HepG2 (cell line): ENCODE results near the gene CPNE2. TPM values are rescaled to one million over a fixed set of nuclear protein-coding genes. Genes with fewer than 3 reads are reported as not detected.

Source experiments
- ARID5B ChIP-seq: IDR thresholded peaks from 2 replicates; pipeline ENCODE4 v1.4.0; 2020; ENCODE audit warnings: mild to moderate bottlenecking, missing genetic modification reagents
- ARNT2 ChIP-seq: sonication (generic); formaldehyde crosslinking; IDR thresholded peaks from 2 replicates; pipeline ENCODE4 v1.8.0; 2022; ENCODE audit warnings: mild to moderate bottlenecking, low read depth, missing genetic modification reagents, moderate library complexity
- CREB1 ChIP-seq, 2 experiments: fragments of 450-650 bp in 1 of 2; IDR thresholded peaks; 2 replicates each; pipeline ENCODE4 v1.6.1; 2016 to 2017; ENCODE audit warnings: control low read depth in 1 of 2, mild to moderate bottlenecking in 1 of 2, missing compliant biosample characterization in 1 of 2, missing genetic modification characterization in 1 of 2
- HNRNPL ChIP-seq: fragments of 200-400 bp; formaldehyde crosslinking; IDR thresholded peaks from 2 replicates; pipeline ENCODE4 v1.6.1; 2017; ENCODE audit warnings: mild to moderate bottlenecking, low read depth, low read length
- KLF9 ChIP-seq: IDR thresholded peaks from 2 replicates; pipeline ENCODE4 v1.6.1; 2016; ENCODE audit warnings: low read depth
- MIER2 ChIP-seq: IDR thresholded peaks from 2 replicates; pipeline ENCODE4 v1.6.1; 2016; ENCODE audit warnings: missing biosample characterization, missing genetic modification reagents
- REPIN1 ChIP-seq: sonication (generic); formaldehyde crosslinking; IDR thresholded peaks from 2 replicates; pipeline ENCODE4 v1.8.0; 2022; ENCODE audit warnings: missing genetic modification reagents, low read depth, mild to moderate bottlenecking, borderline replicate concordance
- SMARCE1 ChIP-seq: fragments of 450-650 bp; IDR thresholded peaks from 2 replicates; pipeline ENCODE4 v1.6.1; 2017; ENCODE audit warnings: borderline replicate concordance
- ZNF136 ChIP-seq: sonication (generic); formaldehyde crosslinking; IDR thresholded peaks from 2 replicates; pipeline ENCODE4 v1.8.1; 2022; ENCODE audit warnings: low read depth, mild to moderate bottlenecking, moderate library complexity, missing genetic modification reagents
- ZNF562 ChIP-seq: sonication (generic); formaldehyde crosslinking; IDR thresholded peaks from 2 replicates; pipeline ENCODE4 v1.8.0; 2022; ENCODE audit warnings: missing genetic modification reagents, borderline replicate concordance
- ZNF878 ChIP-seq: sonication (generic); formaldehyde crosslinking; IDR thresholded peaks from 2 replicates; pipeline ENCODE4 v1.8.1; 2023; ENCODE audit warnings: mild to moderate bottlenecking, missing genetic modification reagents, moderate library complexity
- polyA plus RNA-seq, 8 experiments: library from polyadenylated mRNA; depleted of rRNA in 3 of 8; stranded (reverse) in 7 of 8; unstranded in 1 of 8; fragments of >200 nt; fragmentation: Illumina TruSeq in 4 of 8; extraction: Trizol in 4 of 8; gene quantifications; 2 replicates each; pipeline versions ENCODE4 v1.2.1 to v1.2.3, GENCODE V29; 2011 to 2016; ENCODE audit warnings: low read depth in 4 of 8, missing spikeins in 1 of 8, mixed read lengths in 1 of 8; ENCODE audit not compliant: insufficient read depth in 1 of 8
- total RNA-seq, 5 experiments: library from RNA; depleted of rRNA; stranded (reverse); fragments of >200 nt; fragmentation: Illumina TruSeq; extraction: Trizol; gene quantifications; 2 replicates each; pipeline ENCODE4 v1.2.3, GENCODE V29; 2016; ENCODE audit warnings: low read depth in 1 of 5
- TF ChIP-seq, protein P1 (sequence below): sonication (generic); formaldehyde crosslinking; IDR thresholded peaks from 2 replicates; pipeline ENCODE4 v1.4.0; 2020; ENCODE audit warnings: missing genetic modification reagents; ENCODE audit errors: not compliant biosample characterization
- TF ChIP-seq, protein P2 (sequence below): sonication (generic); formaldehyde crosslinking; IDR thresholded peaks from 2 replicates; pipeline ENCODE4 v1.5.1; 2020; ENCODE audit warnings: missing genetic modification reagents, mild to moderate bottlenecking, borderline replicate concordance
- TF ChIP-seq, protein P3 (sequence below): sonication (generic); formaldehyde crosslinking; IDR thresholded peaks from 2 replicates; pipeline ENCODE4 v1.9.0; 2021; ENCODE audit warnings: missing genetic modification reagents, borderline replicate concordance

Gene CPNE2
- total and polyA plus RNA-seq, 2 of the 13 experiments (the other 11 are each of a cell fraction or from before 2014, with no cell fraction given) = 10.6 to 23.3 TPM

DNA sequence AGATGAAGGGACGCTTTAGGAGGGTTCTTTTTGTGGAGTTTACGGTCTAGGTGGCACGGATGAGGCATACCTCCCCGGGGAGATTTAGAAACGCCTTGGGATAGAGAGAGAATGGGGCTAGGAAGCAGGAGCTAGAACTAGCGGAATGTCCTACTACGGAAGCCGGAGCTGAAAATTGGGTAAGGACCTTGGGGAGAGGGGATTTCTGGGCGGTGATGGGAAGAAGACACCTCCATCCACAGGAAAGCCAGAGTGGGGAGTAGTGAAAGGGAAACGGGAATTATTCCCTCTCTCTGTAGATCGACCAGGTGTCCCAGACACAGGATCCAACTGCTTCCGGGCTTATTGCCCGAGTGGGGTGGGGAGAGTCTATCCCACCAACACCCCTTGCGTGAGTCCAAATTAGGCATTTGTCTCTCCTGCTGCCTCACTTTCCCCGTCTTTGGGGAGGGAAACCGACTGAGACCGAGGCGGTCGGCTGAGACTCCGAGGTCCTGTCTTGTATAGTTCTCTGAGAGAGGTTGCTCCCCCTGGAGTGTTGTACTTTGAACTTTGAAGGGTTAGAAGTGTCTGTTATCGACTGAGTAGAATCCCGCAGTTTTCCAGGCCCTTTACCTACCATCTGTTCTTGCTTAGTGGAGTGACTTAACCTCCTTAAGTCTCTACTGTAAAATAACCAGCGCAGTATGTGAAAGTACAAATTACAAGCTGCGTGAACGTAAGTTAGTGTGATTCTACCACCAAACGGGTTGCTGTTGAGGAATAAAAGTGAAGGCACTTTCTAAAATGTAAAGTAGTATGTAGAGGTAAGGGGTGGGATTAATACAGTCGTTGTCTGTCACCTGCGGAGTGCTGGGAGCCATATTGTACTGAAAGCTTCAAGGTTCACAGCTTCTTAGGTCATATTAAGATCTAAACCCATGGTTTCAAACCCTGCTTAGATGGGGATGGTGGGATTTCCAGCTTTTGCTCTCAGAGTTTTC lies 94.8 kb downstream of the CPNE2 start (continued):
- peak; percentile 47; the same call in 1 of the 2 replicates for TF ChIP-seq ARID5B (CRISPR knock-in tag)
- no peak for TF ChIP-seq REPIN1
- TF ChIP-seq, protein P1, sequence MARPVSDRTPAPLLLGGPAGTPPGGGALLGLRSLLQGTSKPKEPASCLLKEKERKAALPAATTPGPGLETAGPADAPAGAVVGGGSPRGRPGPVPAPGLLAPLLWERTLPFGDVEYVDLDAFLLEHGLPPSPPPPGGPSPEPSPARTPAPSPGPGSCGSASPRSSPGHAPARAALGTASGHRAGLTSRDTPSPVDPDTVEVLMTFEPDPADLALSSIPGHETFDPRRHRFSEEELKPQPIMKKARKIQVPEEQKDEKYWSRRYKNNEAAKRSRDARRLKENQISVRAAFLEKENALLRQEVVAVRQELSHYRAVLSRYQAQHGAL (CRISPR knock-in tag) = no peak
- TF ChIP-seq ARNT2 (CRISPR knock-in tag) = no peak
- 0 out of 2 replicates have a peak, but pooled peaks have one; percentile 30 for TF ChIP-seq KLF9
- no peak for TF ChIP-seq ZNF136 (CRISPR knock-in tag)
- TF ChIP-seq, protein P2, sequence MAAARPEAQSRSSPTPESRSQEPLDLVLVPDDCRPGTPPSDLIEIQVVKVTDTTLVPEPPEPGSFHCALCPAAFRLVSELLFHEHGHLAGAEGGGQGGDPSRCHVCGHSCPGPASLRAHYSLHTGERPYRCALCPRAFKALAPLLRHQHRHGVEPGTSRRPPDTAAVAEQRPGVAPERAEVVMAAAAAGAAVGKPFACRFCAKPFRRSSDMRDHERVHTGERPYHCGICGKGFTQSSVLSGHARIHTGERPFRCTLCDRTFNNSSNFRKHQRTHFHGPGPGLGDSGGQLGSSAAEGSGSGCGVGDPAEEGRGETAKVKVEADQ (CRISPR knock-in tag) = 0 out of 2 replicates have a peak, but pooled peaks have one; percentile 3
- no peak for TF ChIP-seq SMARCE1
- no peak for TF ChIP-seq MIER2
- no peak for TF ChIP-seq HNRNPL
- 0 out of 2 replicates have a peak, but pooled peaks have one; percentile 52 for TF ChIP-seq ZNF878 (CRISPR knock-in tag)
- TF ChIP-seq CREB1 (IDR thresholded peaks at IDR 0.05) = no peak
- peak; percentile 25; the same call in 1 of the 2 replicates for TF ChIP-seq CREB1 (CRISPR knock-in tag; IDR thresholded peaks at IDR 0.05)
- TF ChIP-seq, protein P3, sequence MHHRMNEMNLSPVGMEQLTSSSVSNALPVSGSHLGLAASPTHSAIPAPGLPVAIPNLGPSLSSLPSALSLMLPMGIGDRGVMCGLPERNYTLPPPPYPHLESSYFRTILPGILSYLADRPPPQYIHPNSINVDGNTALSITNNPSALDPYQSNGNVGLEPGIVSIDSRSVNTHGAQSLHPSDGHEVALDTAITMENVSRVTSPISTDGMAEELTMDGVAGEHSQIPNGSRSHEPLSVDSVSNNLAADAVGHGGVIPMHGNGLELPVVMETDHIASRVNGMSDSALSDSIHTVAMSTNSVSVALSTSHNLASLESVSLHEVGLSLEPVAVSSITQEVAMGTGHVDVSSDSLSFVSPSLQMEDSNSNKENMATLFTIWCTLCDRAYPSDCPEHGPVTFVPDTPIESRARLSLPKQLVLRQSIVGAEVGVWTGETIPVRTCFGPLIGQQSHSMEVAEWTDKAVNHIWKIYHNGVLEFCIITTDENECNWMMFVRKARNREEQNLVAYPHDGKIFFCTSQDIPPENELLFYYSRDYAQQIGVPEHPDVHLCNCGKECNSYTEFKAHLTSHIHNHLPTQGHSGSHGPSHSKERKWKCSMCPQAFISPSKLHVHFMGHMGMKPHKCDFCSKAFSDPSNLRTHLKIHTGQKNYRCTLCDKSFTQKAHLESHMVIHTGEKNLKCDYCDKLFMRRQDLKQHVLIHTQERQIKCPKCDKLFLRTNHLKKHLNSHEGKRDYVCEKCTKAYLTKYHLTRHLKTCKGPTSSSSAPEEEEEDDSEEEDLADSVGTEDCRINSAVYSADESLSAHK (CRISPR knock-in tag) = peak; percentile 33; the same call in 1 of the 2 replicates
- TF ChIP-seq ZNF562 (CRISPR knock-in tag) = no peak
